M059J (cell line): ENCODE data around the gene TSHR. TPM values are rescaled to one million over a fixed set of nuclear protein-coding genes. Genes with fewer than 3 reads are reported as not detected.
"Not testable (repeated sequence)": the region's sequence is repeated elsewhere in the genome, so short reads cannot be mapped to it uniquely, and the experiment has no call there.

Source experiments
- DNase-seq: peaks from one replicate; pipeline ENCODE4 v3.0.0-alpha.2; 2012; ENCODE audit warnings: low read depth
- total RNA-seq: library from RNA; depleted of rRNA; stranded (reverse); fragments of >200 nt; shearing (Covaris generic); gene quantifications from 2 replicates; pipeline ENCODE4 v1.2.3, GENCODE V29; 2014; rRNA removed

TSHR gene
- not detected in 2 replicates for total RNA-seq

DNA sequence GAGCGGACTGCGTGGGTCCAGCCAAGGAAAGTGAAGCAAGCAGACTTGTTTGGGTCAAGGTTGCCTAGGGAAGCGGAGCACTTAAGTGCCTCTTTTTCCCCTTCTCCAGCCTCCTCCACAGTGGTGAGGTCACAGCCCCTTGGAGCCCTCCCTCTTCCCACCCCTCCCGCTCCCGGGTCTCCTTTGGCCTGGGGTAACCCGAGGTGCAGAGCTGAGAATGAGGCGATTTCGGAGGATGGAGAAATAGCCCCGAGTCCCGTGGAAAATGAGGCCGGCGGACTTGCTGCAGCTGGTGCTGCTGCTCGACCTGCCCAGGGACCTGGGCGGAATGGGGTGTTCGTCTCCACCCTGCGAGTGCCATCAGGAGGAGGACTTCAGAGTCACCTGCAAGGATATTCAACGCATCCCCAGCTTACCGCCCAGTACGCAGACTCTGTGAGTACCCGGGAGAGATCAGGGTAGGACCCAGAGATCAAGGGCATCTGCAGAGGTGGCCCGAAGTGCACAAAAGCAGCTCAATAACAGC, at the start of gene TSHR:
TSHR (plus strand) TSS at position 206 of the 526 bp plus-strand sequence; CDS start at position 266, 60 bp downstream.
- DNase-seq, result no peak

DNA sequence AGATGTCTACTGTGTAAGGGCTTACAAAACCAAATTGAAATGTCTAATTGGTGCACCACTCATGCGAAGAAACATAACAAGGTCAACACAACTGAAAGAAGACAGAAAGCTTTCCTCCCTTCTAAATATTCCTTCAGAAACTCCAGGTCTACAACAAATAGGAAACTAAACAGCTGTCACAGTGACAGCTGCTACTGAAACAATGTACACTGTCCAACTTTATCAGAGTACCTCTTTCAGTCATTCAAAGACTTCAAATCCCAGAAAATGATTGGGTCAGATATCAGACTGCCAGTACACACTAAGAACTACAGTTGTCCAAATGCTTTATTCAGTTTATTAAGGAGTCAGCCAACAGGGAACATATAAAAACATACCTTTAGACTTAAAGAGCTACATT, 49.1 kb upstream of the TSHR start:
- no peak for DNase-seq

DNA sequence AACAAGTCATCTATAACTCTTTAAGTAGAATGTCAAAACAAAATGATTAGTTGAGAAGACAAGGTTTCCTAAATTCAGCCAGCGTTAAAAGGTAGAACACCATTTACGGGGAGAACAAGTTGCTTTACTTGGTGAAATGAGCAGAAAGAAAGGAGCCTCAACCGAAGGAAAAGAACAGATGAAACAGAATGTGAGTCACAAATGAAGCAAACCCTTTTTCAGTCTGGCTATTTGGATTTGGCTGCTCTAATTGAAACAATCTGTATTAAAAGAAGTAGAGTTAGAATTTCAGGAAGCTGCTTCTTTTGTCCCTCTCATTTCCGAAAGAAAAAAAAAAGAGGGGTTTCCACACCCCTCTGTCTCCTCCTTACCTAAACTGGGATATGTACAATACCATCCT, 48.5 kb upstream of the TSHR start:
- DNase-seq, result no peak

GRCh38 chr14:80912013-80912412, 43.4 kb upstream of the TSHR start:
- not testable (repeated sequence) for DNase-seq

DNA sequence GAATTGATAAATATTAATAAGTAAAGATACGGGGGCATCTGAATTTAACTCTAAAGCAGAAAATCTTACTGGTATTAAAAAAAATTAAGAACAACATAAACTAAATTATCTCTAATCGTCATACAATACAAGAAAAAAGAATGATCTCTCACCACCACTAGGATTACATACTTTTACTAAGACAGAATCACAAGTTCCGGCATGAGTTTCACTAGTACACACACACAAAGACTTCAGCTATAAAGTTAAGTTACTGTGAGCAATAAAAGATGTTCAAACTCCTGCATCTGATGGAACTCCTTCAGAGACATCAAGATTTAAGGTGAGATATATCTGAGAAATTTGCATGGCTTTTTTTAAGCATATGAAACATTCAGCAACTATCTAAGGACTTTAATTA, 35.8 kb upstream of the TSHR start:
- DNase-seq, result no peak

GRCh38 chr14:80923368-80923767, 32.1 kb upstream of the TSHR start:
- DNase-seq, result no peak

GRCh38 chr14:80924365-80925103, 30.9 kb upstream of the TSHR start:
- DNase-seq, result no peak

DNA sequence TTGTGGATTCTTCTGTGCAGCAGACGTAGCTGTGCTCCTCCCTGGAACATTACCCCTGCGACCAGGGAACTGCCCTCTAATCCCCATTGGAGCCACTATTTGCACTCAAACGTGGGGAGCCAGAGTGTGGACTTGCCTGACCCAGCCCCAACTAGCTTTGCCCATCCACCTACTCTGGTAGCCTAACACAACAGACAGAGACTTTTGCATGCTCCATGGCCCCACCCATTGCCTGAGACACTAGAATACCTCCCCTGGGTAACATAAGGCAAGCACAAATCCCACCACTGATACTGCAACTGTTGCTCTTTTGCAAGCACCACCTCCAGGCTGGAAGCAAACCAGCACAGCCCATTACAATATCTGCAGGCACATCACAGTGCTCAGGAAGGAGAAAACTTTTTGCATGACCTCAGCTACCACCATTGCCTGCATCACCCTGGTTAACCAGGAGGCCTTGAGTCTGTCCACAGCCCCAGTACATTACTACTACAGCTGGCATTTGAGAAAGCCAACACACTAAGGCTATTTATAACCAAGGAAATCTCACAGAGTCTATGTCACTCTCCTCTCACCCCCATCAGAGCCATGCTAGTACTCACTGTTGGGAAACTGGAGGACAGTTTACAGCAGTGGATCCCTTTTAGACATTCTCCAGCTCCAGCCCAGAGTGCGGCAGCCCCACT, 28.9 kb upstream of the TSHR start:
- DNase-seq, result peak; percentile 3

DNA sequence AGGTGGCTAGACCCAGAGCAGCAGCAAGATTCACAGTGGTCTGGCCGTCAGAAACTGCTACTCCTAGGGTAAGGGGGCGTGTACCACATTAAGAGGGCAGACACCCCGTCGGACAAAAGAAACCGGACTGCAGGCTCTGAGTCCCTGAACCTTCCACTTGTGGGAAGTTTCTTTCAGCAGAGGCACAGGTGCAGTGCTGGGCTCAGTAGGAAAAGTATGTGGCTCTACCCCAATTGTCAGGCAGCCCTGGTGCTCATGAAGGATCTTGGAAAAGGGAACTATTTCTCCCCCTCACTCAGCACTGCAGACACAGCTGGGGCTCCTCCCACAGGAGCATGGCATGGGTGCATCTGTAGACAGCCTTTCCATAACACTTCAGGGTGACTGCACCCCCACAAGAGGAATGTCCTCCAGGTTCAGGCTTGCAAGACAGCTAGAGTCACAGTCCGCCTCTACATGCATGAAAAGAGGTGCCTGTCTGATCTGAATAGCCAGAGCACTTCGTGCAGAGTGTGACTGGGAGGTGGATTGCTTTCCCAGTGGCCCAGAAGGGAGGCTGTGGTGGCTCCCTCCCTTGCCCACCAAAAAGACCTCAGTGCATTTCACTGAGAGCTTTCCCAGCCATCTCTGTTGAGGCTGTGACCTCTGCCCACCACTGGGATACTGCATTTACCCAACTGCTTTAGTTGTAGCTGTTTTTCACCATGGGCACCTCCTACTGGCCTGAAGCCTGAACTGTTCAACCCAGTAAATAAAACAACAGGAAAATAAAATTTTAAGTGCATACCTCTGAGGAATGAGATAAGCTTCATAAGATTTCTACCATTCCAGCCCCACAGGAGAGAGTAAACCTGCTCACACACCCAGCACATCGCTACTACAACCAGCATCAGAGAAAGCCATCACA, 28.1 kb upstream of the TSHR start:
- DNase-seq, result no peak

GRCh38 chr14:80930095-80930494, 25.3 kb upstream of the TSHR start:
- DNase-seq, result no peak

DNA sequence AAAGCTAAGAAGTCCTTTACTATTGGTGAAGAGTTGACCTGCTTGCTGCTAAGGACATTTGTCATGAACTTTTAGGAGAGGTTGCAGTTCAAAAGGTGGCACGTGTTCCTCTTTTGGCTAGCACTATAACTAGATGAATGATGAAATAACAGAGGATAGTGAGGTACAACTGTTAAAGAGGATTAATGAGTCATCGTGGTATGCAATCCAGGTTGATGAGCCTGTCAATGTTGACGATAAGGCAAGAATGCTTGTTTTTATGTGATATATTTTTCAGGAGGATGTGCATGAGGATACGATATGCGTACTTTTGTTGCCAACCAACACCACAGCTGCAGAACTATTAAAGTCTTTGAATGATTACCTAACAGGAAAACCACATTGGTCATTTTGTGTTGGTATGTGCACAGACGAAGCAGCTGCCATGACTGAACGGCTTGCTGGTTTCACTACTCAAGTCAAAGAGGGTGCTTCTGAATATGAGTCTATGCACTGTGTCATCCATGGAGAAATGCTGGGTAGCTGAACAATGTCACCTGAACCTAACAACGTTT, 24.5 kb upstream of the TSHR start:
- DNase-seq, result peak; percentile 87

DNA sequence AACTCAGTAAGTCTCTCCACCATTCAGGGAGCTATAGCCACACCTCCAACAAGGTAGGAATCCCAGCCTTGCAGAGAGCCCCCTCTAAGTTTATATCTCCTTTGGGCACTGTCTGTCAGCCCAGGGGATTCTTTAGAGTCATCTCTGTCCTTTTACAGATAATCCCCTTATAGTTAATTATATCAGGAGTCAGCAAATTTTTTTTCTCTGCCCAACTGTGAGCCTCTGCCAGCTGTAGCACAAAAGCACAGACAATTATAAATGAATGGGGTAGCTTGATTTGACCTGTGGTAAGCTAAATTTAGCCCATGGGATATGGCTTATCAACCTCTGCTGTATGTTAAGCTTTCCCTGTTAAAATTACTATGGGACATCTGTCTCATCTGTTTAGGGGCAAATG, 22.1 kb upstream of the TSHR start:
- no peak for DNase-seq

DNA sequence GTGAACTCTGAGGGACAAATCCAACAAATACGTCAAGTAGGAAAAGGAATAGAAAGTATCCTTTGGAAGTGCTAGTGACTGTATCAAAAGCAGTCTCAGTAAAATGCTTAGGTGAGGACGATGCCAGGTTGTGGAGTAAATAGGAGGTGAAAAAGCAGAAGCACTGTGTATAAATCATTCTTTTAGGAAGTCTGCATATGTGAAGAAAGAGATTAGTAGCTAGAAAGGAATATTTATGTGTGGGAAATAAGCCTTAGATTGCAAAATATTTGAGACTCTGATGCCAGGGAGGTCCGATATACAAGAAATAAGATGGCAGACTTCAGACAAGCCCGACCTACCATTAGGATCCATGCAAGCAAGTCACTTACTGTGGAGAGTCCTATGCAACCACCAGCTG, 21.7 kb upstream of the TSHR start:
- DNase-seq, result no peak

GRCh38 chr14:80940146-80940545, 15.3 kb upstream of the TSHR start:
- peak; percentile 34 for DNase-seq

GRCh38 chr14:80941241-80942185, 13.9 kb upstream of the TSHR start, which contains the start of gene CEP128:
TSS of gene CEP128 (minus strand) at chr14:80941738.
- DNase-seq, result peak; percentile 98

DNA sequence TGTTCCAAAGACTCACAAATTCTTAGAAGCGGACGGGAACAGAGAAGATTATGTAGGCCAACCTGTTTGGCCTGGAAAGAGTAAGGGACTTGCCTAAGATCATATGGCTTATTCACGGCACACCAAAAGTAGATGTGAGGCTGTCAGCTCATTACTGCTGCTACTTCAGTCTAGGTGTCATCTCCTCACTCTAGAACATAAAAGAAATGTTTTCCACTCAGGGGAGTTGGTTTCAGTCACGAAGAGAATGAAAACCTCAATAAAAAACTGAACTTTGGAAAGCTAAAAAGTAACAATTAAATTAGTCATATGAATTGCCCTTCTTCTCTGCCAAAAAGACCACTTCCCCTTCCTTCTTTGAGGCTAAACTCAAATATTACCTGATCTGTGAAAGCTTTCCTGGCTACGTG, 13.2 kb upstream of the TSHR start:
- DNase-seq, result peak; percentile 4

- DNase-seq, result peak; percentile 19
These were observed 10.4 kb upstream of the TSHR start for GRCh38 chr14:80944861-80945617.

DNA sequence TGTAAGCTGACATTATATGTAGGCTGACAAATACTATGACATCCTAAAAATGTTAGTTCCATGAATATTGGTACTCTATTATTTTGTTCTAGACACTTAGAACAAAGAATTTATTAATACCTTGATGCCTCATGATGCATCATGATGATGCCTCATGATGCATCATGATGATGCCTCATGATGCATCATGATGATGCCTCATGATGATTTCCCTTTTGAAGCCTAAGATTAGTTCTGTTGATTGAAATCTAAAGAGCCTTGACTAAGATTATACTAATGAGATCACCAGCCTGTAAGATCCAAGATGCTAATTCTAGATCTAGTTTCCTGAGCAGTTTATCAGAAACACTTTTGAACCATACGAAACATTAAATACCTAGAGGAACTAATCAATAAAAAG, 9.2 kb upstream of the TSHR start:
- peak; percentile 22 for DNase-seq

DNA sequence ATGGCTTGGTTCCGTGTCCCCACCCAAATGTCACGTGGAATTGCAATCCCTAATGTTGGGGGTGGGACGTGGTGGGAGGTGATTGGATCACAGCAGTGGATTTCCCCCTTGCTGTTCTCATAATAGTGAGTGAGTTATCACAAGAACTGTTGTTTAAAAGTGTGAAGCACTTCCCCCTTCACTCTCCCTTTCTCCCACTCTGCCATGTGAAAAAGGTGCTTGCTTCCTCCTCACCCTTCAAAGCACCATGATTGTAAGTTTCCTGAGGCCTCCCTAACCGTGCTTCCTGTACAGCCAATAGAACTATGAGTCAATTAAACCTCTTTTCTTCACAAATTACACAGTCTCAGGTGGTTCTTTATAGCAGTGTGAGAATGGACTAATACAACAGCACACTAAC, 8.6 kb upstream of the TSHR start:
- no peak for DNase-seq

DNA sequence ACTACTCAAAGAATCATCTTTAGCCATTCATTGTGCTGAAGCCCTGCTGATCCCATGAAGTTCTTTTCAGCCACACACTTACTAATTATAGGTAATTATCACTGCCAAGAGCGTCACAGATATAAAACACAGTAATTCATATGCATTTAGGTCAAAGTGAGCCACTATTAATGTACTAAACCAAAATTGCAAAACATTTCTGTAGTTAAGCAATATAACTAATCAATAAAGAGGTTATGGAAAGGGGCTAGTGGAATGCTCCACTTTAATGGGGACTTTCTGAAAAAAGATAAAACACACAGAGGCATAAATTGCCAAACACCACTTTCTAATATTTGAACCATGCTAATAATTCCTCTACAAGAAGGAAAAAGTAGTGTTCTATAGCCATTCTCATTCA, 7.1 kb upstream of the TSHR start:
- DNase-seq, result no peak
